Mesothelial cell of epicardium (in vitro differentiated cells): ENCODE measurements around the gene RGCC. TPM values are rescaled to one million over a fixed set of nuclear protein-coding genes. Genes with fewer than 3 reads are reported as not detected.

Experiments
- DNase-seq, 2 experiments: peaks; one replicate each; pipeline ENCODE4 v3.0.0; 2021; ENCODE audit warnings: low spot score in 2 of 2; ENCODE audit not compliant: unreplicated experiment in 2 of 2
- H3K27ac Mint-ChIP-seq: 2 replicates; pipeline ENCODE4 v1.8.0; 2021; ENCODE audit warnings: mixed read lengths
- H3K27me3 Mint-ChIP-seq: 2 replicates; pipeline ENCODE4 v1.8.0; 2021; ENCODE audit warnings: low read depth, mixed read lengths
- H3K36me3 Mint-ChIP-seq: 2 replicates; pipeline ENCODE4 v1.8.0; 2021; ENCODE audit warnings: mixed read lengths
- H3K4me1 Mint-ChIP-seq: 2 replicates; pipeline ENCODE4 v1.8.0; 2021; ENCODE audit warnings: mixed read lengths
- H3K4me3 Mint-ChIP-seq: 2 replicates; pipeline ENCODE4 v1.8.0; 2021; ENCODE audit warnings: mild to moderate bottlenecking, moderate library complexity, mixed read lengths
- H3K9me3 Mint-ChIP-seq: 2 replicates; pipeline ENCODE4 v1.8.0; 2021; ENCODE audit warnings: mixed read lengths
- CTCF ChIP-seq: fragments of 200-600 bp; sonication (generic); IDR thresholded peaks from one replicate; pipeline ENCODE4 v1.5.0; 2021; ENCODE audit warnings: antibody characterized with exemption; ENCODE audit not compliant: unreplicated experiment
- total RNA-seq: library from RNA; stranded (reverse); gene quantifications from 3 replicates; pipeline ENCODE4 v1.2.1, GENCODE V29; 2021

RGCC gene
- total RNA-seq, 1 donor from 2014 or later, result 0.85 TPM

- no peak for TF ChIP-seq CTCF
- Mint-ChIP-seq H3K9me3 (peaks cover 12% of the 10 kb centered on the region), H3K4me3 (no peak overlapping the region), H3K36me3 (no peaks in the 10 kb centered on the region), H3K4me1 (no peaks in the 10 kb centered on the region), H3K27me3 (no peaks in the 10 kb centered on the region), H3K27ac (no peak overlapping the region)
- DNase-seq, result no peak
Observed at GRCh38 chr13:41514853-41515395, 57.6 kb downstream of the RGCC start.

- Mint-ChIP-seq H3K4me1 (no peaks in the 10 kb centered on the region), H3K4me3 (no peak overlapping the region), H3K9me3 (peaks cover 10% of the 10 kb centered on the region), H3K36me3 (no peaks in the 10 kb centered on the region), H3K27ac (no peak overlapping the region), H3K27me3 (no peaks in the 10 kb centered on the region)
- no peak for DNase-seq
- TF ChIP-seq CTCF, result no peak
Observed at GRCh38 chr13:41515491-41516139, 58.3 kb downstream of the RGCC start.

GRCh38 chr13:41516166-41516565 is 58.8 kb downstream of the RGCC start:
- DNase-seq, result no peak
- TF ChIP-seq CTCF, result no peak
- Mint-ChIP-seq H3K9me3 (peaks cover 5% of the 10 kb centered on the region), H3K27ac (no peak overlapping the region), H3K4me1 (no peaks in the 10 kb centered on the region), H3K36me3 (no peaks in the 10 kb centered on the region), H3K4me3 (no peak overlapping the region), H3K27me3 (no peaks in the 10 kb centered on the region)

- H3K4me3 Mint-ChIP-seq, result no peak overlapping the region
- no peaks in the 10 kb centered on the region for H3K36me3 Mint-ChIP-seq
- no peak overlapping the region for H3K27ac Mint-ChIP-seq
- no peak for DNase-seq
- H3K4me1 Mint-ChIP-seq, result no peaks in the 10 kb centered on the region
- peaks cover 3% of the 10 kb centered on the region for H3K9me3 Mint-ChIP-seq
- no peak for TF ChIP-seq CTCF
- H3K27me3 Mint-ChIP-seq, result no peaks in the 10 kb centered on the region
Observed at GRCh38 chr13:41516760-41517159, 59.4 kb downstream of the RGCC start.

GRCh38 chr13:41520016-41520659 is 62.8 kb downstream of the RGCC start:
- Mint-ChIP-seq H3K27me3 (no peaks in the 10 kb centered on the region), H3K36me3 (no peaks in the 10 kb centered on the region), H3K4me1 (no peaks in the 10 kb centered on the region), H3K4me3 (no peak overlapping the region), H3K27ac (no peak overlapping the region), H3K9me3 (peaks cover 3% of the 10 kb centered on the region)
- DNase-seq, result no peak
- TF ChIP-seq CTCF, result no peak

Other genes with a start within 250 kb of the RGCC start
- gene MTRF1, start 194.0 kb upstream of the RGCC start, total RNA-seq, result 15.5 to 17.2 TPM (median 16.6 TPM) in 3 replicates
- gene NAA16, start 146.3 kb upstream of the RGCC start, total RNA-seq, result 36.2 to 40.0 TPM (median 37.6 TPM) in 3 replicates